ENCODE results near the gene DSTN.

DSTN gene

DNA sequence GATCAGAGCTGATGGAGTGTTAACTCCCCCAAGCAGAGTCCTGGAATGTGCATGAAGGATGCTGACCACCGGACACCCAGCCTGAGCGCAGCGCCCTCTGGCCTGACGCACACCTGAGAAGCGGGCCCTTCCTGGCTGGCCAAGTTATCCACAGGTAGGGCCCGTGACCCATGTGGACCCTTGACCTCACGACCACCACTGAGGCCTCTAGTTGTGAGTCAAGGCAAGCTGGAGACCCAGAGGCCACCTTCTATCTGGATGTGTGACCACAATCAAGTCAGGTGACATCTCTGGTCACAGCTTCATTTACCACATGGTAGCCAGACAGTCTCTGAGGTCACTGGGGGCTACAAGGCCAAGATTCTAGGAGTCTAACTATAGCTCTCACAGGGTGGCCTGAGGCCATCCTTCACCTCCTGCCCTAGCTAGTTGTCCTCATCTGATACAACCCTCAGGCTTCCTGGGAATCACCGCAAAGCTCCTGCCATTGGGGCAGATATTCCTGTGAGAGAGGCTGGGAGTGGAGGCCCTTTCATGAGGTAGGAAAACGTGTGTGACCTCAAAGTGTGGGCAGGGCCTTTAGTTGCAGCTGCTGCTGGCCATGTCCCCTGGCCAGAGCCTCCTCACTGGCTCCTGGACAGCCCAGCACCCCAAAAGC, 53.1 kb downstream of the DSTN start:
- in situ Hi-C loops (cut with MboI; ENCODE audit: low sequenced_read_pairs): no loop called here

DNA sequence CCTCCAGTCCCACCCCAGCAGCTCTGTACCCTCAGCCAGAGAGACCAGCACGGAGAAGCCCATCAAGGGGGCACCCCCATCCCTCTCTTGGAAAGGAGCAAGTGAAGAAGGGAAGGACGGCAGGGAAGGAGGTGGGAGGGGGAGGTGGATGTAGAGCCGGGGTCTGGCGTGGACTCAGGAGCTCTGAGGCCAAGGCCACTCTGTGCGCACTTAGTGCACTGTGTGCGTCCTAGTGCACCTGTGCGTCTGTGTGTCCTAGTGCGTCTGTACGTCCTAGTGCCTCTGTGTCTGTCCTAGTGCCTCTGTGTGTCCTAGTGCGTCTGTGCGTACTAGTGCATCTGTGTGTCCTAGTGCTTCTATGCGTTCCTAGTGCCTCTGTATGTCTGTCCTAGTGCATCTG, 54.2 kb downstream of the DSTN start:
- in situ Hi-C loops (cut with MboI; ENCODE audit: low sequenced_read_pairs): no loop called here

DNA sequence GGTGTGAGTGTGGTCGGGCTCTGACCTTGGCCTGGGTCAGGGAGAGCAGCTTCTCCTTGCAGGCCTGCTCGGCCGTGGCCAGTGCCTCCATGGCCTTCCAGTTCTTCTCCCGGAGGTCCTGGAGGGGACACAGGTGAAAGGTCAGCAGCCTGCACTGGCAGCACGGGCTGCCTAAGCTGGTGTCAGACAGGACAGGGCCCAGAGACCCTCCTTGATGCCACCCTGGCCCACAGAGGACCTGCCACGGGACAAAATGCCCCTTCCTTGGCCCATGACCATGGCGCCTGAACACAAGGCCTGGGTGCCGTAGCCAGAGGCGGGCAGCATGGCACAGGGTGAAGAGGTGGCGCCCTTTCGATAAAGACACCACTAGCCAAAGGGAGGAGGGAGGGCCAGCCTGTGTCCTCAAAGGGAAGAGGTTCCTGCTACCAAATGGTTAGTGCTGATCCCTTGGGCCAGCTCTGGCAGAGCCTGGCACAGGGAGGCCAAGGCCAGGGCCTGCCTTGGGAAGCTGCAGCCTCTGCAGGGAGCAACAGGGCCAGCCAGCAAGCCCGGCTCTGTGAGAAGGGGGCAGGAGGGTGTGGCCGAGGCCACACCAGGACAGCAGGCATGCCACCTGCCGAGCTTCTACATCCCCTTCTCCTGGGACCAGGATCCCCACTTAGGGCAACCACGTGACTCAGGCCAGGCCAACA, 54.8 kb downstream of the DSTN start:
- in situ Hi-C loops (cut with MboI; ENCODE audit: low sequenced_read_pairs): no loop called here

DNA sequence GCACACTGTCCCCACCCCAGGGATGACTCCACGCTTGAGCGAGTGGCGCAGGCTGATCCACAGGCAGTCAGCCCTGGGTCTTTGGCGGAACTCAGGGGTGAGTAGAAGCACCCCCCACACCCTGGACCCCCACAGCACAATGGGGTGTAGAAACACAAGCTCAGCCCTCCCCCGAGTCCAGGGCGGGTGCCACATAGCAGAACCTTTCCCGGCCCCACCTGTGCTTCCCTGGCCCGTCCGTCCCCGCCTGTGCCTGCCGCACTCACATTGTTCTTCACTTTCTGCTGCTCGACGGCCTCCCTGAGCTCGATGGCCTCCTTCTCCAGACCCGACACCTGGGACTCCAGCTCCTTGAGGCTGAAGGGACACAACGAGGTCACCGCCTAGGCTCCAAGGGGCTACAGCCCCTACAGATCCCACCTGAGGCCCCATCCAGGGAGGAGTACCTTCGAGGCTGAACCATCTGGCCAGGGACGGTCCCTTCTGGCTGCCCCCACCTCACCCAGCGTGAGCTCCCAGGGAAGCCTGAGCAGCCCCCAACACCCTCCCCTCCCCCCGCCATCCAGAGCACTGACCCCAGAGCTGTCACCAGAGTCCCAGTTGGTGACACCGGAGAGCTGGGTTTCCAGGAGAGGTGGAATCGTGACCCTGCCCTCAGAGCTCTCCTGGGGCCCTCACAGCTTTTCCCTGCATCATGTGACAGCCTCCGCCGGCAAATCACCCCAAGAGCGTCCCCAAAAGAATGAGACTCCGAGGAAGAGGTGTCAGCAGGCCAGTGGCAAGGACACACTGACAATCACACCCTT, 55.6 kb downstream of the DSTN start:
- in situ Hi-C loops (cut with MboI; ENCODE audit: low sequenced_read_pairs): no loop called here

DNA sequence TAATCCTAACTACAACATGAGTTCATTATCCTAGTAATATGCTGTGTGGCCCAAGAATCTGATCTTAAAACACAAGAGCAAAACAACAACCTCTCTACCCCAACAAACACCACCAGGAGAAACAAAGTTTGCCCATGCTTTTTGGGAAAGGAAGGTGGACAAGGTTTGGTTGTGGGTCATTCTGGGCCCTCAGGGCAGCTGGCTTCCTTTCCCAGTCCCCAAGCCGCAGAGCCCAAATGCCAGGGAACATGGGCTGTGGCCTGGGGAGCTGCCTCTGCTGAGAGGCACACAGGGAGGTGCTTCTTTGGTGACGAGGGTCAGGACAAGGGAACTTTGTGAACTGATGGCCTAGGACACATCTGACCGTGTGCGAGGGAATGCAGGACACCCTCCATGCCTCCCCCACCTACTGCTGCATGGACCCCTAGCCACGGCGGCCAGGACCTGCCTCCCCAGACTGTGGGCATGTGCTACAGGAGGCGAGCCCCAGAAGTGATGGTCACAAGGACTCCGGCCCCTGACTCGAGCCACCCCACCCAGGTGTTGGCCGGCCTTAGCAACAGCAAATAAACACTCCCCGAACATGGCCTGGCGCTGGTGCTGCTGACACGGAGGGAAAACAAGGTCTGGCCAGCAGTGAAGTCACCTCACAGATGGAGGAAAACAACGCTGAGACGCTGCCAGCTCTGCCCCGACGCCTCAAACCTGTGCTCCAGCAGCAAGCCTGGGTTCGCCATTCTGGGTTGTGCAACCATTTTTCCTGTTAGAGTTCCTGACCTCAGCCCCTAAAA, 56.5 kb downstream of the DSTN start:
- in situ Hi-C loops (cut with MboI; ENCODE audit: low sequenced_read_pairs): no loop called here

DNA sequence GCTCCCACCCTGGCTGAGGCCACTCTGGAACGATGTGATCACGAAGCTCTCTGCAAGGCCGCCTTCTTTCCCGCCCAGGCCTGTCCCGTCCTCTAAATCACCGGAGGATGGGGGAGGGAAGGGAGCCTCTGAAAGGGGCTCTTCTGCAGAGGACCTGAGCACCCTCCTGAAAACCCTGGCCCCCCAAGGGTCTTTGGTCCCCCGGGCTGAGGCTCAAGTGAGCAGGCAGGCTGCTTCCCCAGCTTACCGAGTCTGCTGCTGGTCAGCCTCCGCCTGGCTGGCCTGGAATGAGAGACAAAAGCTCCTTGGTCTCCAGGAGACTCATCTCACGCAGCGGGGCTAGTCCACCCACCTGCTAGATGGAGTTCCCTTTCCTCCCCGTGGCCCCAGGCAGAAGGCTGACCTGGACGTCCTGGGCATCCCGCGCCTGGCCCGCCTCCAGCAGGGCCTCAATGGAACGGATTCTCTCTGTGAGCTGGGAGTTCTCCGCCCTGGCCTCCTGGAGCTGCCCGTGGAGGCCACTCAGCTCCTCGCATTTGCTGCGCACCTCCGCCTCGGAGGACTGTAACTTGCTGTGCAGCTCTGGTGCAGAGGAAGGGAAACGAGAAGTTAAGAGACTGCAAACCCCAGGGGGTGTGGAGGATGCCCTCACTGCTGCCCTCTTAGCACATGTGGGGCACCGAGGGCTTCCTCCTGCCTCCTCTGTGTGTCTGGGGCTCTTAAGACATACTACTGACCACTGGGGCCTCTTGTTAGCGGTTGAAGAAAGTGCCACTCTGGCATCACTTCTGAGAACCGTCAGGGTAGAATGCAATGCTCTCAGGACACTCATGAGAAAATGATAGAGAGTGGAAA, 57.5 kb downstream of the DSTN start:
- in situ Hi-C loops (cut with MboI; ENCODE audit: low sequenced_read_pairs): no loop called here

DNA sequence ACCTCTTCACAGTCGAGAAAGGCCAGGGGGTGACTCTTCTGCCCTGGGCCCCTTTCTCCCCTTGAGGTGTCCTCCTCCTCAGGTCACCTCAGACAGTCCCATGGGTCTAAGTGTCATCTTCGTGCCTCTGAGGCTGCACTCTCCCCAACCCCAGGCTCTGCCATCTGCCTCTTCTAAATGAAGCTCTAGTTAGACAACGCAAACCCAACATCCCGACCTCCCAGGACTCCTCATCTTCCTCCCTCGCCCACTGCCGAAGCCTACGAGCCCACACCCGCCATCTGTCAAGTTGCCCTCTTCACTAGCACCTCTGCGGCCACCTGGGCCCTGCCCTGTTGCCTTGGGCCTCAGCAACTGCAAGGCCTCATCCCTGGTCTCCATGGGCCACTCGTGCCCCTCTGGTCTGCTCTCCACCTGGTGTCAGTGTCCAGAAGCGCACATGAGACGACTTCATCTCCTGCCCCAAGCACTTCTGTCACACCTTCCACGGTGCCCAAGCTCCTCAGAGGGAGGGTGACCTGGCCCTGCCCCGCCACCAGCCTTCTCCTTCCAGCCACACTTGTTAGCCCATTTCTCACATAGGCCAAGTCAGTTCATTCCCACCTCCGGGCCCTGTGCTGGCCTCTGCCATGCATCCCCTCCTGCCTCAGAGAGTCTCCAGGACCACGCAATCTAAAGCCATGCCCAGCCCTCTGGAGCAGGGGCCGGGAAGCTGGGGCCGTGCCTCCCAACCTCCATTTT, 58.4 kb downstream of the DSTN start:
- in situ Hi-C loops (cut with MboI; ENCODE audit: low sequenced_read_pairs): no loop called here

DNA sequence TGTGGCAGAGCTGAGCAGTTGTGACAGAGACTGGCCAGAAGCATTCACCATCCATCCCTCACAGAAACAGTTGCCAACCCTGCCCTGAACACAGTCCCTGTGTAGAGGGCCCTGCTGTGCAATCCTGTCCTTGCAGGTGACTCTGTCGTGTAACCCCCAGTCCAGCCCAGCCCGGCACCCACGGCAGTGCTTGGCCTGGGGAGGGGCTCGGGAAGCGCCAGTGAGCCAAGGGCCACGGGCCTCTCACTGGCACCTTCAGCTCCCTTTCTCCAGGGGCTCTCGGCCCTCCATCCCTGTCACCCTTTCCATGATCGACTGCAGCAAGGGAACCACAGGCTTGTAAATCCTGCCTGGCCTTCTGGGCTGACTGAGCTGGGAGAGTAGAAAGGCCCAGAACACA, 59.1 kb downstream of the DSTN start:
- in situ Hi-C loops (cut with MboI; ENCODE audit: low sequenced_read_pairs): no loop called here

DNA sequence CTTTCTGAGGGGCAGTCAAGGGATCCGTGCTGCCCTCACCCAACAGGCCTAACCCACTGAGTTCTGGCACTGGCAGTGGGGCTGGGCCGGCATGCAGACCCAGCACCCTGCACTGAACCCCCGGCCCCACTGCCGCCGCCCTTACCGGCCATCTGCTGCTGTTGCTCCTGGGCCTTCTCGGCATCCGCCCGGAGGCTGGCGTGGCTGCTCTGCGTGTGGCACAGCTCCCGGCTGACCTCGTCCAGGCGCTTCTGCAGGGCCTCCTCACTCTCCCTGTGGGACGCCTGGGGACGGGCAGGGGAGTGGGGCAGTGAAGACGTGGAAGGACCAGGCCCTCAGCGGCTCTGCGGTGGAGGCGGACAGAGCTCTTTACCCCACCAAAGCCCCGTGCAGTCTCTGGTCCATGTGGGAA, 59.8 kb downstream of the DSTN start:
- in situ Hi-C loops (cut with MboI; ENCODE audit: low sequenced_read_pairs): no loop called here

DNA sequence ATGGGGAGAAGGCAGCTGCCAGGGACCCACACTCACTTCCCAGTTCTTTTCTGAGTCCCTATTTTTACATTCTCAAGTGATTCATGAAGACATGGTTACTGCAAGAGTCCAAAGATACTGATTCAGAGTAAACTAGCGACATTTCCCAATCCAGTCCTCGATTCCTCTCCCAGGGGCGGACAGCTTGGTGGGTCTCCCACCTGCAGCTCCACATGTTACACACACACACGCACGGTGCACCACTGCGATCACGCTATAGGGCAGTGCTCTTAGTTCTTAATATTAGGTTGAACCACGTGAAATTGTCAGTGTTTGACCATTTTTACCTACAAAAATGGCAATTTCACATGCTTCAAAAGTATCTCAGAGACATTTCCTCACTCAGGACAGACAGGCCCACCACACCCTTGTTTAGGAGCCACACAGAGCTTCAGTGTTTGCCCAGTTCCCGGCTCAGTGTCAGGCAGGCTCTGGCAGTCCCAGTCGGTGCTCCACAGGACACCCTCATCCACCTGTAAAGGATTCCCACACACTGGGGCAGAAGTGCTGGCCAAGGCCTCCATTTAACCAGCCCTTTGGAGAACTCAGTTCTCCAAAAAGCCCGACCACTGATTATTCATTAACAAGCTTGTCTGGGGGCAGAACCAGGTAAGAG, 60.4 kb downstream of the DSTN start:
- in situ Hi-C loops (cut with MboI; ENCODE audit: low sequenced_read_pairs): no loop called here

DNA sequence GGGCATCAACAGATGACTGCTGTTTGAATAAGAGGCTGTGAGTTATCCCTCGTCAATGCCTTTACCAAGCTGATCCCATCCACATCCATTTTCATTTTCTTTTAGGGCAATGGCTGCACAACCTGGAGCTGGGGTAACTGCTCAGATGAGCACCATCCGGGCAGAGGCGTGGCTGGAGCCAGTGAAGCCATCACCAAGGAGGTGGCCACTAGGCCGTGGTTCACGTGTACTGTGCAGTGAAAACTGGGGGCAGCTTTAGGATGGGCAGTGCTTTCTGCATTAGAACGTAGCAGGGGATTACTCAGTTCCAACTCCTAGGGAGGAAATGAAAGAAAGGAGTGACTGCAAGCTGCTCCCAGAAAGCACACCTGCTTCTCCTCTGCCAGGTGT, 60.9 kb downstream of the DSTN start:
- in situ Hi-C loops (cut with MboI; ENCODE audit: low sequenced_read_pairs): no loop called here

DNA sequence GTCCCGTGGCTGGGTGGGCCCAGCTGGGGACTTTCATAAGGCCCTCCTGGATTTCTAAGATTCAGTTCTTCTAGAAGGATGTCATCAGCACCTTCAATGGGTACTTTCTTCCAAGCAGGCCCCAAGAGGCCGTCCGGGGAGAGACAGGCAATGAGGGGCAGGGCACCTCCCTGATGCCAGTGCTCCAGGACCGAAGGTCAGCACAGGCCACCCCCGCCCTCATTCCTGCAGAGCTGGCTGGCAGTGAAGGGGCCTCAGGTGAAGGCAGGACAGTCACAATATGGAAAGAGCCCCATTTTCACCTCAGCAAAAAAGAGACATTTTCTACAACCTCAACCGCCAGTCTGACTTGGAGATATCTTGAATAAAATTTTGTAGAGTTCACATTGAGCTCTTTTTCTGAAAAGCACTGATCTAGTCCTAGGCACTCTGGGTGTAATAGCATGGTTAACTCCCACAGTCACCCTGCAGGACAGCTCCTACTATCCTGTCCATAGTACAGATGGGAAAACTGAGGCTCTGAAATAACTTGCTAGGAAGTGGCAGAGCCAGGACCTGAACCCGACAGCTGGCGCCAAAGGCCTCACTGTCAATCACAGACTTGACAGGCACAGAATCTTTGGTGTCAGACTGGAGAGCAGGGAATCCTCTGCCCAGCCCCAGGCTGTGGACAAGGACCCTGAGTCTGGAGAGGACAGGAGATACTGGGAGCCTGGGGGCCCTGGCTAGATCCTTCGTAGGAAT, 61.9 kb downstream of the DSTN start:
- in situ Hi-C loops (cut with MboI; ENCODE audit: low sequenced_read_pairs): no loop called here

DNA sequence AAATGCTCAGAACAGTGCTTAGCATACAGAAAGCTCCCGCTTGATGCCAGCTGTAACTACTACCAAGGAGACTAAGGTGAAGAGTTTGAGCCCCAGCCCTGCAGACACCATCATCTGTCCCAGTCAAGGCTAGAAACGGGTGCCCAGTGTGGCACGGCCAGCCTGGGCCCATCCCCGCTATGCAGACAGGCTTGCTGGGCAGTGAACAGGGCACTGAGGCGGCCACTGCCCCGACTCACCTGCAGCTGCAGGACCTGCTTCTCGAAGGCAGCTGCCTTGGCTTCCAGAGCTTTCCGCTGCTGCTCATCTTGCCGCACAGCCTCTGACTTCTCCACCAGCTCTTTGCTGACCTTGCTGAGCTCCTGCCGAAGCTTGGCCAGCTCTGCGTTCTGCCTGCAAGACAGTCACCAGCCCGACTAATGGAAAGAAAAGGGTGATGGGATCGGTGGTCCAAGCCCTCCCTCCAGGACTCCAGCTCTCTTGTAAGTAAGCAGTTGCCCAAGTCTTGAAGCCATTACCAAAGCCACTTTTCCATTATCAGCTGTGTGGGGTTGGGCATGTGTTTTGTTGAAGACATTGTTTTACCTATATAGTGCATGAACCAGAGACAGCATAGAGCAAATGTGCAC, 63.5 kb downstream of the DSTN start:
- in situ Hi-C loops (cut with MboI; ENCODE audit: low sequenced_read_pairs): no loop called here

DNA sequence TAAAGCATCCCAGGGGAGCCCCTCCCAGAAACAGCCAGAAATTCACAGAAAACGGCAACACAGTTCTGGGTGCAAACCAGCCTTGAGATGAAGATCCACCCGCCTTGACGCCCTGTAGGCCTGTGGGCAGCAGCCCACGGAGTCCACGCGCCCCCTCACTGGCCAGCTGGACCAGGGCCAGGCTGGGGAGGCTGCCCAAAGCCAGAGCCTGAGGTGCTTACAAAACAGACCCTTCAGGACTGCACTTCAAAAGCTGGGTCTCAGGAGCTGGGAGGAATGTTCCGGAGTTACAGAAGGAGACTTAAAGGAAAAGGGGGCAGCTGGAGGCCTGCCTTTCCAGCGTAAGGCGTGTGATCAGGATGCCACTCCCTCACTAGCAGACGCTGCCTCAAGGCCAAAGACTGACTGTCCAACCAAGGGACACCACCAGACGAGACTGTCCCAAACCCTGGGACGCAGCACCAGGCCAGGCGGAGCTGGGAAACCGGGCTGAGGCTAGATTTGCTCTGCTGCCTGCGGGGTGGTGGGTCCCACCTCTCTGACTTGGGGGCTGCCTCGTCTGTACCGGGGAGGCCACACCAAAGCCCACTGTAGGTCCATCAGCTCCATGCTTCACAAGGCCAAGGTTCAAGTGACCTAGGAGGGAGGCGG, 64.1 kb downstream of the DSTN start:
- in situ Hi-C loops (cut with MboI; ENCODE audit: low sequenced_read_pairs): no loop called here

DNA sequence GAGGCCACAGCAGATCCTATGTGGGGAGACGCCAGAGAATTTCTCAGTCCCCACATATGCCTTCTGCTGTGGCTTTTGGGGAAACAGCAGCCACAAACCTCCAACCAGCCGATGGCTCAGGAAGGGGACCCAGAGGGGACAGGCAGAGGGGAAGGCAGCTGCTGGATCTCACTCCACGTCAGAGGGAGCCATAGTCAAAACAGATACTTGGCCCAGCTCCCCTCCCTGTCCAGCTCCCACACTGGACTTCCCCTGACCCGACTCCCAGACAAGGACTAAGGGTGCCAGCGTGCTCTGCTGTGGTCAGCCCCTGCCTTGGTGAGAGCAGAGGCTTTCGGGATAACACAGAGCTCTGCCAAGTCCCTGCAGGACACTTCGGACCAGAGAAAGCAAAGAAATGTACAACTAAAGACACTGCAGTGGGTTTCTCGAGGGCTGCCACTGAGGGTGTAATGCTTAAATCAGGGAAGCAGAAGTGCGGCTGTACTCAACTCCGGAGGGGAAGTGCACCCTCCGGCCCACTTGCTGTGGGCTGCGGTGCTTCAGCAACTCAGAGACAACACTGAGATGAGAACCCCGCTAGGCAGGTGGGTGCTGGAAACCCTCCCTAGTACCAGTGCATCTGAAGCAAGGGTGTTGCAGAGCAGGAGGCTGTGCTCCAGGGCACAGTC, 64.9 kb downstream of the DSTN start:
- in situ Hi-C loops (cut with MboI; ENCODE audit: low sequenced_read_pairs): no loop called here

DNA sequence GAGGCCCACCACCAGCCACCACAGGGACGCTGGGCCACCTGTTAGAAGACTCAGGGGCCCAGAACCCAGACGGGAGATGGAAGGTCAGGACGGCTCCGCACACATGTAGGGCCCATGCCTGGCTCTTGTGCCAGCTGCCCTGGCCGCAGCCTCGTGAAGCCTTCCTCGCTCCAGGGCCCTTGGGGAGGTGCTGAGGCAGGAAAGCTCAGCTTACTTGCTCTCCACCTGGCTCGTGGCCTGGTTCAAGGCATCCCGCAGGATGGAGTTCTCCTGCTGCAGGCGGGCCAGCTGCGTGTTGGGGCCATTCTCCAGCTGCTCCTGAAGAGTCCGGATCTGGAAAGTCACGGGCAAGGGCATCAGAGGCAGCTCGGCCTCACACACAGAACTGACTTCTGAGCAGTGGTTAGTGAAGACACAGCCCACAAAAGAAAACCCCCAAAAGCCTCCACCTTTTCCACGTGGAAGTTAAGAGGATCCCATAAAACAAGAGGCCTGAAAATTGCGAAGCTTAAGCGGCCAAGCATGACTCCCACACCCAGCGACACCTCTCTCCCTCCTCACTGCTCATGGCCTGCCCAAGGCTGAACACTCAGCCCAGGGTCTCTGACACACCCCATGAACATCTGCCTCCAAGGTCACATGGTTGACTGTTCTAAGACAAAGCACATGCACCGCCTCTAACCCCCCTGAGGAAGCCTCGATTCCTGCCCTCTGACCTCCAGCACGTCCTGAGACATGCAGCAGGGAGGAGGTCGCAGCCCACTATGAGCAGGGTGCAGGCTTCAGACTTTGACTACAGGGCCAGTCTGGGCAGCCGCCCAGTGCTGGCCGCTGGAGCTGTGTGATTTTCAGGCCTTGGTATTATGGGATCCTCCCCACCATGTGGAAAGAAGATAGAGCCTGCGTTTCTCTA, 65.7 kb downstream of the DSTN start:
- in situ Hi-C loops (cut with MboI; ENCODE audit: low sequenced_read_pairs): no loop called here
